ENCODE results near the gene NAPG.
"Not testable (repeated sequence)": the region's sequence is repeated elsewhere in the genome, so short reads cannot be mapped to it uniquely, and the experiment has no call there.

The NAPG gene

GRCh38 chr18:10579079-10579867 lies 53.4 kb downstream of the NAPG start:
- DNase-seq (ENCODE audit: low spot score), result no peak

DNA sequence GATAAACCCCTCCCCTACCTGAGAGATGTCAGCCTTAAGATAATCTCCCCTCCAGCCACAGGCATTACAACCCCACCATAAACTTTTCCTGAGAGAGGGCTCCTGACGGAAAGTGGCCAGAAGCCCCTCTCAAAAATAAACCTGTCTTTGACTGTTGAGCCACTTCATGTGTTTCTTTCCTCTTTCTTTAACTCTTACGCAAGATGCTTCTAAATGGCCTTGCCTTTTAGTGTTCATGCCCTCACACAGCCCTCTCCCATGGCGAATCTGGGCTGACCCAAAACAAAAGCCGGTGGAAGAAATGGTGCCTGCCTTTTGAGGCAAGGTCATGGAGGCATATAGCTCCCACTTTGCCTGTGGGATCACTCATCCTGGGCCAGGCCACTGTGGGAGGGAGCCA lies 54.4 kb downstream of the NAPG start:
- no peak for DNase-seq (ENCODE audit: low spot score)

DNA sequence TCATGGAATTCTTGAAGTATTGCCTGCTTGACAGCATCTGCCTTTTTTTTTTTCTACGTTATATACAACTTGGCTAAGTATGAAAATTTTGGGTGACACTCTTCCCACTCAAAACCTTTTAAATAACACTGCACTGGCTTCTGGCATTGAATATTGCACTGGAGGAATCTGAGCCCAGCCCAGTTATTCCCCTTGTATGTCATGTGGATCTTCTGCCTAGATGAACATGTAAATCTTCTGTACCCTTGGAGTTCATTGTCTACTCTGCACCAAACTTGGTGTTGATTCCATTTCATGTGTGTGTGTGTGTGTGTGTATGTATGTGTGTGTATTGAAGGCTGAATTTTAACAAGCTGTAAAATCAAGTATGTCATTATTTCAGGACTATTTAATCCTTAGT lies 59.4 kb downstream of the NAPG start:
- DNase-seq (ENCODE audit: low spot score), result no peak

GRCh38 chr18:10588975-10589374 lies 63.1 kb downstream of the NAPG start:
- DNase-seq (ENCODE audit: low spot score), result no peak

DNA sequence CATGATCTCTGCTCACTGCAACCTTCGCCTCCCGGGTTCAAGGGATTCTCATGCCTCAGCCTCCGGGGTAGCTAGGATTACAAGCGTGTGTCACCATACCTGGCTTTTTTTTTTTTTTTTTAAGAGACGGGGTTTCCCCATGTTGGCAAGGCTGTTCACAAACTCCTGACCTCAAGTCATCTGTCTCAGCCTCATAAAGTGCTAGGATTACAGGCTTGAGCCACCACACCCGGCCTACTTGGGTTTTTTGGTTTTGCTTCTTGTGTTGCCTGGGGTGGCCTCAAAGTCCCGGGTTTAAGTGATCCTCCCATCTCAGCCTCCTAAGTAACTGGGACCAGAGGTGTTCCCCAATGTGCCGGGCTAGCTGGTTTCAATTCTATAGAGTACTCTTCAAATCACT lies 64.6 kb downstream of the NAPG start:
- no peak for DNase-seq (ENCODE audit: low spot score)

- no peak for DNase-seq (ENCODE audit: low spot score)
These were observed 66.1 kb downstream of the NAPG start for GRCh38 chr18:10591896-10592295.

DNA sequence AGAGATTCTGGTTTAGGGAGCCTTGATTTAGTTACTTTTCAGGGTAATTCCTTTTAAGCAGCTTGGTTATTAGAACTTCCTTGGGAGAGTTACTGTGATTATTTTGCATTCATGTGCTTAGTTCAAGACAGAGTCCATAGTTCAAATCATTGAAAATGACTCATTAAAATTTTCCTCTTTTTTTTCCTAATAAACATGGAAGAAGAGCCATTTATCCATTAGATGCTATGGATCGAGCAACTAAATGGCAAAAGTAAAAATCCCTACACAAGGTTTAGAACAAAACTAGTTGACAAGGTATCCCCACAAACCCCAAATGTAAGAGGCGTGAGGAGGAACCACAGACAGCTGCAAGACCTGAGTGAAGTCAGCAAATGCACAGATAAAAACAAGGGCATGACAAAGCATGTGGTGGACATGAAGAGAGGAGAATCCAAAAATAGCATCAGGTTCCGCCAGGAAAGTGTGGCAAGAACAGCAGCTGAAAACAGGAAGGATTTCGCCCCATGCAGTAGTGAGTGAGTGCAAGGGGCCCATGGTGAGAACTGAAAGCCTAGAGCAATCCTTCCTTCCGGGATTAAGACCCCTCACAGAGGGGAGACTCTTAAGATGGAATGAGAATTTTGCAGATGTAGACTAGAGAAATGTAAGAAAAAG lies 67.7 kb downstream of the NAPG start:
- not testable (repeated sequence) for DNase-seq (ENCODE audit: low spot score)

GRCh38 chr18:10595917-10596316 lies 70.1 kb downstream of the NAPG start:
- DNase-seq (ENCODE audit: low spot score), result not testable (repeated sequence)

- not testable (repeated sequence) for DNase-seq (ENCODE audit: low spot score)
These were observed 71.9 kb downstream of the NAPG start for GRCh38 chr18:10597695-10598094.

DNA sequence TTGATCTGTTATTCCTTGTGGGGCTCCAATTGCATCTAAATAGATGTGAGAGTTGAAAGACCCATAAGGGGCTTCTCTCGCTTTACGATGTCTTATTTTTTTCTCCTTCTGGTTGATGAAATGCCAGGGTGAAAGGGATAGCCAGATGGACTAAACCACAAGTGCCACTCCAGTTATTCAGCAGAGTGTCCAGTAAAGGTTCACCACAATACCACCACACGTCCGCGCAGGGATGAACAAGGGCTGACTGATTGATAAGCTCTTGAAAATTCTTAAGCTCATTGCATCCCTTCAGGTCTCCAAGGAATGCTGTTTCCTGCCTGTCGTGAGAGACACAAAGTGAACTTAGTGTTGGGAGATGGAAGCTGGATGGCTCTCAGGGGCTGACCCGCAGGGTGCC lies 74.9 kb downstream of the NAPG start:
- not testable (repeated sequence) for DNase-seq (ENCODE audit: low spot score)
